Tibial artery (tissue), 4 donors: ENCODE results near the gene TBCD.

Experiments
- DNase-seq, 2 donors: peaks; one replicate each; pipeline ENCODE4 v3.0.0-alpha.2; 2019
- H3K27ac ChIP-seq, 2 donors: fragments of 200-600 bp; sonication (generic) in 1 of 2; 1 replicate in 1 of 2; 2 replicates in 1 of 2; pipeline ENCODE4 v1.5.1; 2018 to 2019; ENCODE audit warnings: mild to moderate bottlenecking in 1 of 2
- H3K27me3 ChIP-seq, 2 donors: fragments of 200-600 bp; sonication (generic) in 1 of 2; one replicate each; pipeline versions ENCODE4 v1.5.1 to v1.6.0; 2016 to 2019
- H3K36me3 ChIP-seq, 3 donors: fragments of 200-600 bp; sonication (generic) in 2 of 3; one replicate each; pipeline ENCODE4 v1.5.1; 2016 to 2019; ENCODE audit warnings: mild to moderate bottlenecking in 2 of 3
- H3K4me1 ChIP-seq, 4 donors: fragments of 200-600 bp; sonication (generic) in 2 of 4; 1 replicate in 3 of 4; 2 replicates in 1 of 4; pipeline ENCODE4 v1.5.1; 2016 to 2019
- H3K4me3 ChIP-seq, 2 donors: fragments of 200-600 bp; sonication (generic) in 1 of 2; 1 replicate in 1 of 2; 2 replicates in 1 of 2; pipeline ENCODE4 v1.5.1; 2018 to 2019; ENCODE audit warnings: mild to moderate bottlenecking in 2 of 2
- H3K9me3 ChIP-seq, 3 donors: fragments of 200-600 bp; sonication (generic) in 1 of 3; one replicate each; pipeline ENCODE4 v1.5.1; 2016 to 2019
- CTCF ChIP-seq, 2 experiments: fragments of 200-600 bp in 1 of 2; fragments of 450-650 bp in 1 of 2; IDR thresholded peaks; one replicate each; pipeline ENCODE4 v1.5.1; 2017 to 2019; ENCODE audit warnings: antibody characterized with exemption in 2 of 2, mild to moderate bottlenecking in 1 of 2, moderate library complexity in 1 of 2
- intact Hi-C: fragments of 100-400 bp; cut with DNase I; formaldehyde crosslinking; loops from one replicate; pipeline ENCODE4 v1.15.0; 2023; ENCODE audit warnings: low total_unique reads

The TBCD gene

GRCh38 chr17:82802075-82802780 is 50.4 kb downstream of the TBCD start:
- Histone ChIP-seq H3K27ac (no peak overlapping the region), H3K4me1 (peaks cover 0 to 8% (median 1%) of the 10 kb centered on the region in 4 donors), H3K36me3 (peaks cover 0 to 51% (median 38%) of the 10 kb centered on the region in 3 donors), H3K9me3 (no peaks in the 10 kb centered on the region), H3K27me3 (no peaks in the 10 kb centered on the region), H3K4me3 (no peak overlapping the region)
- intact Hi-C loops = no loop called here
- no peak for TF ChIP-seq CTCF (IDR thresholded peaks at IDR 0.05)
- no peak for DNase-seq

GRCh38 chr17:82803185-82803584 is 51.3 kb downstream of the TBCD start:
- Histone ChIP-seq H3K27ac (no peak overlapping the region), H3K27me3 (no peaks in the 10 kb centered on the region), H3K4me1 (peaks cover 0 to 8% (median 1%) of the 10 kb centered on the region in 4 donors), H3K36me3 (peaks cover 0 to 57% (median 45%) of the 10 kb centered on the region in 3 donors), H3K9me3 (no peaks in the 10 kb centered on the region), H3K4me3 (no peak overlapping the region)
- intact Hi-C loops = no loop called here
- TF ChIP-seq CTCF (IDR thresholded peaks at IDR 0.05) = no peak
- DNase-seq = no peak

GRCh38 chr17:82803606-82804005 is 51.7 kb downstream of the TBCD start:
- intact Hi-C loops = no loop called here
- no peak for TF ChIP-seq CTCF (IDR thresholded peaks at IDR 0.05)
- Histone ChIP-seq H3K9me3 (no peaks in the 10 kb centered on the region), H3K4me1 (peaks cover 0 to 8% (median 1%) of the 10 kb centered on the region in 4 donors), H3K27me3 (no peaks in the 10 kb centered on the region), H3K4me3 (no peak overlapping the region), H3K36me3 (peaks cover 0 to 52% (median 41%) of the 10 kb centered on the region in 3 donors), H3K27ac (no peak overlapping the region)
- no peak for DNase-seq

GRCh38 chr17:82804442-82805191 is 52.8 kb downstream of the TBCD start:
- intact Hi-C loops = no loop called here
- Histone ChIP-seq H3K9me3 (no peaks in the 10 kb centered on the region), H3K36me3 (peaks cover 0 to 48% (median 36%) of the 10 kb centered on the region in 3 donors), H3K4me3 (no peak overlapping the region), H3K27me3 (no peaks in the 10 kb centered on the region), H3K4me1 (peaks cover 0 to 10% (median 7%) of the 10 kb centered on the region in 4 donors), H3K27ac (peak overlapping the region; percentile 41 to 44)
- TF ChIP-seq CTCF (IDR thresholded peaks at IDR 0.05) = no peak
- peak; percentile 71 to 88 for DNase-seq

- intact Hi-C loops = no loop called here
- no peak overlapping the region for H3K4me3 ChIP-seq
- DNase-seq = no peak
- H3K36me3 ChIP-seq = peaks cover 0 to 49% (median 32%) of the 10 kb centered on the region in 3 donors
- peak overlapping the region in 1 of 2 donors; percentile 44 for H3K27ac ChIP-seq
- no peaks in the 10 kb centered on the region for H3K9me3 ChIP-seq
- peaks cover 0 to 12% (median 8%) of the 10 kb centered on the region in 4 donors for H3K4me1 ChIP-seq
- no peak for TF ChIP-seq CTCF (IDR thresholded peaks at IDR 0.05)
- no peaks in the 10 kb centered on the region for H3K27me3 ChIP-seq
These were observed 53.4 kb downstream of the TBCD start for GRCh38 chr17:82805254-82805653.
